Peyer's patch (tissue), 4 donors: ENCODE results near the gene MYRIP. TPM values are rescaled to one million over a fixed set of nuclear protein-coding genes. Genes with fewer than 3 reads are reported as not detected.

Experiments used
- DNase-seq, 3 donors: peaks; one replicate each; pipeline ENCODE4 v3.0.0-alpha.2; 2017 to 2019
- H3K27ac ChIP-seq, 4 donors: fragments of 200-600 bp; sonication (generic); one replicate each; pipeline ENCODE4 v1.5.1; 2016 to 2019
- H3K27me3 ChIP-seq, 2 donors: fragments of 200-600 bp; sonication (generic); one replicate each; pipeline ENCODE4 v1.5.1; 2019
- H3K36me3 ChIP-seq, 3 donors: fragments of 200-600 bp; sonication (generic); one replicate each; pipeline ENCODE4 v1.5.1; 2016 to 2019
- H3K4me1 ChIP-seq, 4 donors: fragments of 200-600 bp; sonication (generic); one replicate each; pipeline ENCODE4 v1.5.1; 2016 to 2019
- H3K4me3 ChIP-seq, 4 donors: fragments of 200-600 bp; sonication (generic); 1 replicate in 3 of 4; 2 replicates in 1 of 4; pipeline ENCODE4 v1.5.1; 2016 to 2019; ENCODE audit warnings: mild to moderate bottlenecking in 1 of 4
- H3K9me3 ChIP-seq, 4 donors: fragments of 200-600 bp; sonication (generic); one replicate each; pipeline ENCODE4 v1.5.1; 2016 to 2019; ENCODE audit warnings: mild to moderate bottlenecking in 1 of 4
- POLR2A ChIP-seq, 2 donors: fragments of 450-650 bp; IDR thresholded peaks; one replicate each; pipeline ENCODE4 v1.5.1; 2017; ENCODE audit warnings: antibody characterized with exemption in 2 of 2, mild to moderate bottlenecking in 2 of 2, moderate library complexity in 2 of 2
- total RNA-seq, 4 donors: library from RNA; depleted of rRNA; stranded (reverse); fragments of >200 nt; gene quantifications; one replicate each; pipeline ENCODE4 v1.1.0, GENCODE V29; 2016
- TF ChIP-seq, protein P1 (sequence below), 6 experiments: fragments of 450-650 bp in 4 of 6; fragments of 200-600 bp in 2 of 6; sonication (generic) in 1 of 6; IDR thresholded peaks; one replicate each; pipeline ENCODE4 v1.5.1; 2017 to 2019; ENCODE audit warnings: antibody characterized with exemption in 6 of 6, mild to moderate bottlenecking in 3 of 6, moderate library complexity in 1 of 6

Gene MYRIP
- total RNA-seq, 4 donors from 2014 or later = 6.0 to 12.4 (median 8.3) TPM

- TF ChIP-seq, protein P1, sequence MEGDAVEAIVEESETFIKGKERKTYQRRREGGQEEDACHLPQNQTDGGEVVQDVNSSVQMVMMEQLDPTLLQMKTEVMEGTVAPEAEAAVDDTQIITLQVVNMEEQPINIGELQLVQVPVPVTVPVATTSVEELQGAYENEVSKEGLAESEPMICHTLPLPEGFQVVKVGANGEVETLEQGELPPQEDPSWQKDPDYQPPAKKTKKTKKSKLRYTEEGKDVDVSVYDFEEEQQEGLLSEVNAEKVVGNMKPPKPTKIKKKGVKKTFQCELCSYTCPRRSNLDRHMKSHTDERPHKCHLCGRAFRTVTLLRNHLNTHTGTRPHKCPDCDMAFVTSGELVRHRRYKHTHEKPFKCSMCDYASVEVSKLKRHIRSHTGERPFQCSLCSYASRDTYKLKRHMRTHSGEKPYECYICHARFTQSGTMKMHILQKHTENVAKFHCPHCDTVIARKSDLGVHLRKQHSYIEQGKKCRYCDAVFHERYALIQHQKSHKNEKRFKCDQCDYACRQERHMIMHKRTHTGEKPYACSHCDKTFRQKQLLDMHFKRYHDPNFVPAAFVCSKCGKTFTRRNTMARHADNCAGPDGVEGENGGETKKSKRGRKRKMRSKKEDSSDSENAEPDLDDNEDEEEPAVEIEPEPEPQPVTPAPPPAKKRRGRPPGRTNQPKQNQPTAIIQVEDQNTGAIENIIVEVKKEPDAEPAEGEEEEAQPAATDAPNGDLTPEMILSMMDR (IDR thresholded peaks at IDR 0.05) = no peak
- TF ChIP-seq POLR2A (IDR thresholded peaks at IDR 0.05) = no peak
- no peaks in the 10 kb centered on the region for H3K27me3 ChIP-seq
- H3K27ac ChIP-seq = no peak overlapping the region
- DNase-seq = no peak
- H3K9me3 ChIP-seq = no peaks in the 10 kb centered on the region
- H3K4me3 ChIP-seq = no peak overlapping the region
- H3K36me3 ChIP-seq = no peaks in the 10 kb centered on the region
- H3K4me1 ChIP-seq = no peaks in the 10 kb centered on the region
Measured at GRCh38 chr3:39850716-39851032, 41.3 kb downstream of the MYRIP start.

DNA sequence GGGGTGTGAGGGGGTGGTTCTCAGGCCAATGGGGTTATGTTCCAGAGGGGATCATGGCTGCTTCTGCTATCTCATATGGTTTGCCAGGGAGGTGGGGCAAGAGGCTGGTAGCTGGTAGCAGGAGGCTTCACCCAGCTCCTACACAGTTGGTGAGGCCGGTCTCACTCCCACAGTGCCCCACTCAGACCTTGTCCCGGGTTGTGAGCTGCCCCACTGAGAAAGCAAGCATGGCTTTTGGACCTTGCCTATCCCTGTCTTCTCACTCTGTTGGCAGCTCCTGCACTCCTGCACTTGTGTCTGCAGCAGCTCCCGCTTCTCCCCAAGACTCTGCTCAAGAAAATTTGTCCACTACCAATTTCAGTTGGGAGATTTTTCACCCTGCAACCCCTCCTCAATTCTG lies 46.1 kb downstream of the MYRIP start:
- Histone ChIP-seq H3K4me3 (no peak overlapping the region), H3K27me3 (no peaks in the 10 kb centered on the region), H3K4me1 (no peaks in the 10 kb centered on the region), H3K27ac (no peak overlapping the region), H3K9me3 (no peaks in the 10 kb centered on the region), H3K36me3 (no peaks in the 10 kb centered on the region)
- no peak for DNase-seq
- no peak for TF ChIP-seq POLR2A (IDR thresholded peaks at IDR 0.05)
- TF ChIP-seq, protein P1 (IDR thresholded peaks at IDR 0.05) = no peak

- H3K4me1 ChIP-seq = no peaks in the 10 kb centered on the region
- H3K27ac ChIP-seq = no peak overlapping the region
- H3K9me3 ChIP-seq = no peaks in the 10 kb centered on the region
- H3K4me3 ChIP-seq = no peak overlapping the region
- no peaks in the 10 kb centered on the region for H3K27me3 ChIP-seq
- TF ChIP-seq, protein P1 (IDR thresholded peaks at IDR 0.05) = no peak
- no peak for TF ChIP-seq POLR2A (IDR thresholded peaks at IDR 0.05)
- no peak for DNase-seq
- H3K36me3 ChIP-seq = no peaks in the 10 kb centered on the region
Measured at GRCh38 chr3:39869890-39870289, 60.5 kb downstream of the MYRIP start.

DNA sequence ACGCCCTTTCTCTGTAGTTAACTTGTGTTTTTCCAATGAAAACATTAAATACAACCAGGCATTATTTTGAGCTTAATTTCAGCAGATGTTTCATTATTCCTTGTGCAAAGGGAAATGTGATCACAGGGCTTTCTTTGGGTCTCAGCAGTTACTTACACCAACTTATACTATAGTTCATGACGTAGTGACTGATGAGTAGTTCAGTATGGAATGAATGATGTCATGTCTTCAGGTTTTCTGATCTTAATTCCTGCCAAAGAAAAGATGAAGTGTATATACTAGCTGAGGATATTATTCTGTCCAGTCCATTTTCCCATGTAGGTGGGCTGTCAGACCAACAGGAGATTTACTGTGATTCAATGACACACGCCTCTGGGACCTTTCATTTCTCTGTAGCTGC lies 61.3 kb downstream of the MYRIP start:
- H3K4me3 ChIP-seq = no peak overlapping the region
- no peaks in the 10 kb centered on the region for H3K27me3 ChIP-seq
- H3K4me1 ChIP-seq = no peaks in the 10 kb centered on the region
- TF ChIP-seq POLR2A (IDR thresholded peaks at IDR 0.05) = no peak
- TF ChIP-seq, protein P1 (IDR thresholded peaks at IDR 0.05) = no peak
- H3K9me3 ChIP-seq = no peaks in the 10 kb centered on the region
- DNase-seq = no peak
- H3K36me3 ChIP-seq = no peaks in the 10 kb centered on the region
- no peak overlapping the region for H3K27ac ChIP-seq

- Histone ChIP-seq H3K36me3 (no peaks in the 10 kb centered on the region), H3K27me3 (no peaks in the 10 kb centered on the region), H3K27ac (no peak overlapping the region), H3K4me3 (no peak overlapping the region), H3K4me1 (no peaks in the 10 kb centered on the region), H3K9me3 (no peaks in the 10 kb centered on the region)
- no peak for TF ChIP-seq POLR2A (IDR thresholded peaks at IDR 0.05)
- TF ChIP-seq, protein P1 (IDR thresholded peaks at IDR 0.05) = no peak
- no peak for DNase-seq
Measured at GRCh38 chr3:39879581-39879980, 70.2 kb downstream of the MYRIP start.

DNA sequence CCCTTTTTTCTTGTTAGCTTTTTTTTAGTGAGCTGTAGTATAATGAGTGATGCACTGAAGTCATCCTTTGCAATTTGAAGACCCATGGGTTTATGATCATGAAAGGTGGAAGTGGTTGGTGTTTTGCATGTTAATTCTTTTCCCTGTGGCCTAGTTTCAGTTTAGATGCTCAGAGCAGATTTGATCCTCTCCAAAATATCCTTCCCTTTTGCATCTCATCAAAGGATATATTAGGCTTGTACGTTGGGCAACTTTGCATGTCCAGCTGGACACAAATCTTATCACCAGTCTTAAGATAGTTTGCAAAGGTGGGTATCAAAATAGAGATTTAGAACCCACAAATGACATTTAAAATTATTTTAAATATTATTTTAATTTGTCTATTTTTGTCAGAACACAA lies 72.7 kb downstream of the MYRIP start:
- DNase-seq = no peak
- TF ChIP-seq, protein P1 (IDR thresholded peaks at IDR 0.05) = no peak
- TF ChIP-seq POLR2A (IDR thresholded peaks at IDR 0.05) = no peak
- H3K9me3 ChIP-seq = no peaks in the 10 kb centered on the region
- H3K4me3 ChIP-seq = no peak overlapping the region
- H3K36me3 ChIP-seq = no peaks in the 10 kb centered on the region
- no peak overlapping the region for H3K27ac ChIP-seq
- no peaks in the 10 kb centered on the region for H3K4me1 ChIP-seq
- H3K27me3 ChIP-seq = no peaks in the 10 kb centered on the region
